Measurements from ENCODE around the gene ABCF3. TPM values are rescaled to one million over a fixed set of nuclear protein-coding genes. Genes with fewer than 3 reads are reported as not detected.

Gene ABCF3
- total RNA-seq (ENCODE audit: low replicate concordance) = 51.6 and 85.5 TPM in 2 replicates

GRCh38 chr3:184186184-184186901 is at the start of gene ABCF3:
ABCF3 (plus strand) TSS chr3:184186199; CDS start chr3:184186208, 9 bp downstream.

GRCh38 chr3:184154885-184155643 is 30.9 kb upstream of the ABCF3 start, which contains the start of gene DVL3:
DVL3 (plus strand) TSS chr3:184155377; CDS start chr3:184155636, 259 bp downstream.

GRCh38 chr3:184174646-184175492 is 11.1 kb upstream of the ABCF3 start, which contains the start of gene AP2M1:
AP2M1 (plus strand) TSS chr3:184174855; CDS start chr3:184176994, 2,139 bp downstream.

GRCh38 chr3:184229394-184230080 is 43.5 kb downstream of the ABCF3 start, which contains the start of gene VWA5B2:
VWA5B2 (plus strand) TSS chr3:184229585; CDS start chr3:184230529, 944 bp downstream.

Other genes with a start within 250 kb of the ABCF3 start
- 13.0 and 20.1 TPM in 2 replicates for gene ABCC5, start 168.3 kb upstream of the ABCF3 start, total RNA-seq (ENCODE audit: low replicate concordance)
- gene HTR3D, start 154.5 kb upstream of the ABCF3 start, total RNA-seq (ENCODE audit: low replicate concordance) = not detected in 2 replicates
- gene HTR3C, start 133.2 kb upstream of the ABCF3 start, total RNA-seq (ENCODE audit: low replicate concordance) = not detected in 2 replicates
- not detected in 2 replicates for gene HTR3E, start 89.1 kb upstream of the ABCF3 start, total RNA-seq (ENCODE audit: low replicate concordance)
- 31.4 and 35.0 TPM in 2 replicates for gene EIF2B5, start 50.8 kb upstream of the ABCF3 start, total RNA-seq (ENCODE audit: low replicate concordance)
- 35.6 and 48.4 TPM in 2 replicates for gene DVL3, start 30.8 kb upstream of the ABCF3 start, total RNA-seq (ENCODE audit: low replicate concordance)
- gene AP2M1, start 11.3 kb upstream of the ABCF3 start, total RNA-seq (ENCODE audit: low replicate concordance) = 739 and 849 TPM in 2 replicates
- 1.3 TPM in 1 of 2 replicates, not detected in the other for gene VWA5B2, start 43.4 kb downstream of the ABCF3 start, total RNA-seq (ENCODE audit: low replicate concordance)
- gene ALG3, start 62.8 kb downstream of the ABCF3 start, total RNA-seq (ENCODE audit: low replicate concordance) = 23.9 and 32.4 TPM in 2 replicates
- 1.6 and 4.3 TPM in 2 replicates for gene EEF1AKMT4, start 63.5 kb downstream of the ABCF3 start, total RNA-seq (ENCODE audit: low replicate concordance)
- gene CAMK2N2, start 75.4 kb downstream of the ABCF3 start, total RNA-seq (ENCODE audit: low replicate concordance) = 0.12 and 0.23 TPM in 2 replicates
- gene ECE2, start 89.8 kb downstream of the ABCF3 start, total RNA-seq (ENCODE audit: low replicate concordance) = not detected in 2 replicates
- 574 and 714 TPM in 2 replicates for gene PSMD2, start 113.0 kb downstream of the ABCF3 start, total RNA-seq (ENCODE audit: low replicate concordance)
- gene EIF4G1, start 128.4 kb downstream of the ABCF3 start, total RNA-seq (ENCODE audit: low replicate concordance) = 280 and 290 TPM in 2 replicates
- gene FAM131A, start 151.4 kb downstream of the ABCF3 start, total RNA-seq (ENCODE audit: low replicate concordance) = 15.0 and 16.9 TPM in 2 replicates
- gene CLCN2, start 175.4 kb downstream of the ABCF3 start, total RNA-seq (ENCODE audit: low replicate concordance) = 1.7 and 3.5 TPM in 2 replicates
- gene POLR2H, start 175.5 kb downstream of the ABCF3 start, total RNA-seq (ENCODE audit: low replicate concordance) = 75.2 and 83.0 TPM in 2 replicates
- gene THPO, start 192.0 kb downstream of the ABCF3 start, total RNA-seq (ENCODE audit: low replicate concordance) = 0.12 TPM in 1 of 2 replicates, not detected in the other
- 0.08 and 1.4 TPM in 2 replicates for gene CHRD, start 193.9 kb downstream of the ABCF3 start, total RNA-seq (ENCODE audit: low replicate concordance)